Nephron progenitor cell (in vitro differentiated cells): ENCODE results near the gene SLC47A2.
A peak's percentile ranks its signal among the peaks of the same experiment; 100 is the strongest.

Experiments used
- DNase-seq: peaks from one replicate; pipeline ENCODE4 v3.0.0; 2021
- H3K27ac Mint-ChIP-seq: 2 replicates; pipeline ENCODE4 v1.8.0; 2021; ENCODE audit warnings: mild to moderate bottlenecking, moderate library complexity, mixed read lengths
- H3K27me3 Mint-ChIP-seq: 2 replicates; pipeline ENCODE4 v1.8.0; 2021; ENCODE audit warnings: mild to moderate bottlenecking, low read depth, mixed read lengths; ENCODE audit not compliant: poor library complexity
- H3K36me3 Mint-ChIP-seq: 2 replicates; pipeline ENCODE4 v1.8.0; 2021; ENCODE audit warnings: low read depth, mixed read lengths
- H3K4me1 Mint-ChIP-seq: 2 replicates; pipeline ENCODE4 v1.8.0; 2021; ENCODE audit warnings: mixed read lengths
- H3K4me3 Mint-ChIP-seq: 2 replicates; pipeline ENCODE4 v1.8.0; 2021; ENCODE audit warnings: mild to moderate bottlenecking, moderate library complexity, mixed read lengths
- H3K9me3 Mint-ChIP-seq: 2 replicates; pipeline ENCODE4 v1.8.0; 2021; ENCODE audit warnings: mild to moderate bottlenecking, moderate library complexity, mixed read lengths
- CTCF ChIP-seq: fragments of 200-600 bp; sonication (generic); IDR thresholded peaks from 2 replicates; pipeline ENCODE4 v1.5.0; 2021; ENCODE audit warnings: antibody characterized with exemption

The SLC47A2 gene

GRCh38 chr17:19661121-19661520 lies 55.3 kb downstream of the SLC47A2 start:
- peaks cover under 1% of the 10 kb centered on the region for H3K9me3 Mint-ChIP-seq
- peaks cover 10% of the 10 kb centered on the region for H3K27me3 Mint-ChIP-seq
- H3K36me3 Mint-ChIP-seq: peaks cover 90% of the 10 kb centered on the region
- no peak overlapping the region for H3K27ac Mint-ChIP-seq
- no peak for TF ChIP-seq CTCF
- H3K4me3 Mint-ChIP-seq: no peak overlapping the region
- DNase-seq: no peak
- H3K4me1 Mint-ChIP-seq: peaks cover 31% of the 10 kb centered on the region

DNA sequence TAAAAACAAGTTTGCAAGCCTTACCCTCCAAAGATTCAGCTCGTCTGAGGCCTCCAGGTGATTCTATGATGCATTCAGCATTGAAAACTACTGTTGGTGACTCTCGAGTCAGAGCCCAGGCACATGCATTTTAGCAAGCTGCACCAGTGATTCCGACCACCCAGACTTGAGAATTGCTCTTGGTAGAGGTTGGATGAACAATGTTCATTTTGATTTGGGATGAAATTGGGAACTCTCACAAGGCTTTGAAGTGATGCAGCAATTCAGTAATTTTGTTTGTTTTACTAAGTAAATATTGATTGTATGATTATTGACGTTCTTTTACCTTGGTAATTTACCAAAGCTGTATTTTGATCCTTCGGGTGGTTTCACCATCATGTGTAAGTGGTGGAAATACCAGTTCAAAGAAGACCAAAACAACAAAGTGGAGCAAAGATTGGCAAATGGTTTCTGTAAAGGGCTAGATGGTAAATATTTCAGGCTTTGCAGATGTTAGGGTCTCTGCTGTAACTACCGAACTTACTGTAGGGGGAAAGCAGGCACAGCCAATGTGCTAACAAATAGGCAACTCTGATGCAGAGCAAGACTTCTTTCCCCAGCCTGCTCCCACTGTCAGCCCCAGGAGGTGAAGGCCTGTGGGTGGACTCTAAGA lies 56.0 kb downstream of the SLC47A2 start:
- peaks cover 91% of the 10 kb centered on the region for H3K36me3 Mint-ChIP-seq
- peaks cover 9% of the 10 kb centered on the region for H3K9me3 Mint-ChIP-seq
- H3K4me3 Mint-ChIP-seq: no peak overlapping the region
- no peak overlapping the region for H3K27ac Mint-ChIP-seq
- no peak for TF ChIP-seq CTCF
- peaks cover 12% of the 10 kb centered on the region for H3K27me3 Mint-ChIP-seq
- H3K4me1 Mint-ChIP-seq: peaks cover 27% of the 10 kb centered on the region
- DNase-seq: no peak

DNA sequence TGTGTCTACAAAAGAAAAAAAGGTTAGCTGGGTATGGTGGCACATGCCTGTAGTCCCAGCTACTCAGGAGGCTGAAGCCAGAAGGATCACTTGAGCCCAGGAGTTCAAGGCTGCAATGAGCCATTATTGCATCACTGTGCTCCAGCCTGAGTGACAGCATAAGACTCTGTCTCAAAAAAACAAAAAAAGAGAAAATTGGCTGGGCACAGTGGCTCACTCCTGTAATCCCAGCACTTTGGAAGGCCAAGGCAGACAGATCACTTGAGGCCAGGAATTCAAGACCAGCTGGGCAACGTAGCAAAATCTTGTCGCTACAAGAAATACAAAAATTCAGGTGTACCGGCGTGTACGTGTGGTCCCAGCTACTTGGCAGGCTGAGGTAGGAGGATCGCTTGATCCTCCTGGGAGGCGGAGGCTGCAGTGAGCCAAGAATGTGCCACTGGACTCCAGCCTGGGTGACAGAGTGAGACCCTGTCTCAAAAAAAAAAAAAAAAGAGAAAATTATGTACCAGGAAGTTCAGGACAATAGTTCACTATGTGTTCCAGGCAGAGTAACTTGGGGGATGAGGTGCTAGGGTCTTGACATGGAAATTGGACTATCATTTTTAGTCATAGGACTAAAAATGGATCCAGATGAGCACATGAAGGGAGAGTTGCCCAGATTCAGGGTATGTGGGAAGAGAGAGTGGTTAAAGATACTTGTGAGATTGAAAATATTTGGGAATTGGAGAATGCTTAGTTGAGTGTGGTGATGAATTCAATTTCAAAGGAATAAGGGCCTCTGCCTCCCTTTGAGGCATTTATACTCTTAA lies 56.8 kb downstream of the SLC47A2 start:
- DNase-seq: no peak
- H3K27me3 Mint-ChIP-seq: peaks cover 12% of the 10 kb centered on the region
- H3K4me1 Mint-ChIP-seq: peaks cover 19% of the 10 kb centered on the region
- no peak overlapping the region for H3K4me3 Mint-ChIP-seq
- peaks cover 91% of the 10 kb centered on the region for H3K36me3 Mint-ChIP-seq
- TF ChIP-seq CTCF: no peak
- H3K9me3 Mint-ChIP-seq: peaks cover 16% of the 10 kb centered on the region
- no peak overlapping the region for H3K27ac Mint-ChIP-seq

DNA sequence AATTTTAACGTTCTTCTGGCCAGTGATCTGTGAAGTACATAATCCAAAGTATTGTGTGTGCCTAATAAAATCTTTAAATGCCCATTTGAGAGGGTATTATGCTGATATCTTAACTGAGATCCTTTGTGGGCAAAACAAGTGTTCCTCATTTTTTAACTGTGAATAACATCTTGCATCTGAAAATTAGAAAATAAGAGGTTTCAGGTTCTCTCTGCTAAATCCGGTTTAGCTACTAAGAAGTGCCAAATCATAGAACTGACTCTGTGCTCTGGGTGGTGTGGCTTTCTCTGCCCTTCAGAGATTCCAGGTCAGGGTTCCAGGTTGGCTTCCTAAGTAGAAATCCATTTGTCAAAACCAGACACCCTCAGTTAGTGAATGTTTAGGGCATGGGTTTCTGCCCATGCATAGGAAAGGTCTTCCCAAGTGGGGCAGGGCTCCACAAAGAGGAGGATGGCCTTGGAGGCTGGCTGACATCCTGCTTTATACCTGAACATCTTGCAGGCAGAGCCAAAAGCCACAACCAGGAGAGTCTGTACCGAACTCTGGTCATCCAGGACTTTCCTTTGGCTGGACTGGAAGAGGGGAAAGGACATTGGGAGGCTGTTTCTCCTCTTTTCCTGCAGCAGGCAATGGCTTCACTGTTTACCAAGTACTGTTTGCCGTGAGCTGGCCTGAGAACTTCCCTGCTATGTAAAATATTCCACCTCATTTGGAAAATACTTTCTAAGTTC lies 59.4 kb downstream of the SLC47A2 start:
- H3K27me3 Mint-ChIP-seq: peaks cover 9% of the 10 kb centered on the region
- DNase-seq: no peak
- H3K4me1 Mint-ChIP-seq: peaks cover 9% of the 10 kb centered on the region
- no peak overlapping the region for H3K4me3 Mint-ChIP-seq
- TF ChIP-seq CTCF: no peak
- peaks cover 92% of the 10 kb centered on the region for H3K36me3 Mint-ChIP-seq
- H3K27ac Mint-ChIP-seq: no peak overlapping the region
- H3K9me3 Mint-ChIP-seq: peaks cover 29% of the 10 kb centered on the region

- Mint-ChIP-seq H3K9me3 (peaks cover 32% of the 10 kb centered on the region), H3K27me3 (peaks cover 9% of the 10 kb centered on the region), H3K4me1 (peaks cover 9% of the 10 kb centered on the region), H3K36me3 (peaks cover 94% of the 10 kb centered on the region), H3K27ac (peak overlapping the region; percentile 55), H3K4me3 (no peak overlapping the region)
- DNase-seq: no peak
- no peak for TF ChIP-seq CTCF
These were observed 60.0 kb downstream of the SLC47A2 start for GRCh38 chr17:19656336-19656735.
